Mucosa of gallbladder (tissue), 1 donor: ENCODE measurements around the gene RBCK1. TPM values are rescaled to one million over a fixed set of nuclear protein-coding genes. Genes with fewer than 3 reads are reported as not detected.
"Not testable (repeated sequence)": the region's sequence is repeated elsewhere in the genome, so short reads cannot be mapped to it uniquely, and the experiment has no call there.

ENCODE experiments used
- DNase-seq: peaks from one replicate; pipeline ENCODE4 v3.0.0-alpha.2; 2020; ENCODE audit warnings: low spot score
- total RNA-seq: library from RNA; stranded (reverse); gene quantifications from one replicate; pipeline ENCODE4 v1.2.1, GENCODE V29; 2021
- donor health status: DM: no; HTN: no; CAD: no.

Gene RBCK1
- total RNA-seq, 1 donor from 2014 or later: 133 TPM

GRCh38 chr20:472889-473292 lies 64.8 kb downstream of the RBCK1 start:
- no peak for DNase-seq

GRCh38 chr20:474581-474980 lies 66.5 kb downstream of the RBCK1 start:
- DNase-seq: no peak

- DNase-seq: no peak
Observed at GRCh38 chr20:475463-476357, 67.6 kb downstream of the RBCK1 start.

DNA sequence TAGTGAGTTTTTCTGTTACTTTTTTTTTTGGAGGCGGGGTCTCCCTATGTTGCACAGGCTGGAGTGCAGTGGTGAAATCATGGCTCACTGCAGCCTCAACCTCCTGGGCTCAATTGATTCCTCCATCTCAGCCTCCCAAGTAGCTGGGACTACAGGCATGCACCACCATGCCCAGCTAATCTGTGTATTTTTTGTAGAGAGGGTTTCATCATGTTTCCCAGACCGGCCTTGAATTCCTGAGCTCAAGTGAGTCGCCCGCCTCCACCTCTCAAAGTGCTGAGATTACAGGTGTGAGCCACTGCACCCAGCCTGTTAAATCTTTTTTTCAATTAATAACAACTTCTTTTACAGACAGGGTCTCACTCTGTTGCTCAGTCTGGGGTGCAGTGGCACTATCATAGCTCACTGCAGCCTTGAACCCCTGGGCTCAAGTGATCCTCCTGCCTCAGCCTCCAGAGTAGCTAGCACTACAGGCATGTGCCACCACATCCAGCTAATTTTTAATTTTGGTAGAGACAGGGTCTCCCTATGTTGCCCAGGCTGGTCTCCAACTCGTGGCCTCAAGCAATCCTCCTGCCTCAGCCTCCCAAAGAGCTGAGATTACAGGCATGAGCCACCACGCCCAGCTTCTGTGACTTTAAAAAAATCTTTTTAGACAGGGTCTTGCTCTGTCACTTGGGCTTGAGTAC lies 68.6 kb downstream of the RBCK1 start:
- not testable (repeated sequence) for DNase-seq

DNA sequence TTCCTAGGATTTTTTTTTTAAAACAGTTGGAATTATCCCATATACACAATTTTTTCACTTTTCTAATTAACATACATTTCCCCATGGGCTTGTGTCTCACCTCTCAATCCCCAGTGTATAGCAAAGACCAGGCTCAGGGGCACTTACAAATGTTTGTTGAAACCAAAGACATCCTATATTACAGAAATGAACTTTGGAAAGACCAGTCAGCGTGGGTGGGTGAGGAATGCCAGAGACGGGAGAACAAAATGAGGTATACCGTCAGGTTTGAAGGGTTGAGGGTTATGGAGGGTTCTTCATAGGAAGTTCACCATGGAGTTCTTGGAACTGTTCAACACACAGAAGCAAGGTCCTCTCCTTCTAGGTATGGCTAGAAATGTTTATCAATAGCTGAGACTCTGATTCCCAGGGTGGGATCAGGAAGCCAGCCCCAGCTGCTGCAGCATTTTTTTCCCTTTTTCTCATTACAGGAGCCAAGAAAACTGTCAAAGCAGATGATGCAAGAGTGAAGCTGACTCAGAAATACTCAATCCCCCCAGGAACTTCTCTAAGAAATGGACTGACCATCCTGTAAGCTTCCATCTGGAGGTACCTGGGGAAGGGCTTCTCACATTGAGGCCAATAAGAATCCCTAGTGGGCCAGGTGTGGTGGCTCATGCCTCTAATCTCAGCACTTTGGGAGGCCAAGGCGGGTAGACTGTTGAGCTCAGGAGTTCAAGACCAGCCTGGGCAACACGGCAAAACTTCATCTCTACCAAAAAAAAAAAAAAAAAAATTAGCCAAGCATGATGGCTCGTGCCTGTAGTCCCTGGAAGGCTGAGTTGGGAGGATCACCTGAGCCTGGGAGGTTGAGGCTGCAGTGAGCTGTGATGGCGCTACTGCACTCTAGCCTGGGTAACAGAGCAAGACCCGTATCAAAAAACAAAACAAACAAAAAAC lies 70.2 kb downstream of the RBCK1 start:
- no peak for DNase-seq

DNA sequence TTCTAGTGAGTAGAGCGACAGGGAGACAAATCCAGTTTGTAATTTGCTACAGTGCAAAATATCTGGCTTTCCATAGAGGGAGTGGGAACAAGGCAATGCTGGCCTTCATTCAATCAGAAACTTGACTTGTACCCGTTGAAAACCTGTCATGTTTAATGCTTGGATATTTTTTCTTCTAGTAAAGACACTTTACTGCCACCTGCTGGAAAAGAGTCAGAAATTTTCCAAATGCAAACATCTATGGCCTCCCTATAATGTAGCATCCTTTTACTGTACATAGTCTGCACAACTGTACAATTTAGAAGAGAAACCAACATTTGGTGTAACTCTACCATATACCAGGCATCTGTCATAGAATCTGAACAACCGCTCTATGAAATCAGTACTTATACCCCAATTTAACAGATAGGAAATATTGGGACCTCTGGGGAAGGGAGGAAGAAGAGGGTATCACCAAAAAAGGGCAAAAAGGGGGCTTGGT lies 70.9 kb downstream of the RBCK1 start:
- DNase-seq: peak; percentile 23

DNA sequence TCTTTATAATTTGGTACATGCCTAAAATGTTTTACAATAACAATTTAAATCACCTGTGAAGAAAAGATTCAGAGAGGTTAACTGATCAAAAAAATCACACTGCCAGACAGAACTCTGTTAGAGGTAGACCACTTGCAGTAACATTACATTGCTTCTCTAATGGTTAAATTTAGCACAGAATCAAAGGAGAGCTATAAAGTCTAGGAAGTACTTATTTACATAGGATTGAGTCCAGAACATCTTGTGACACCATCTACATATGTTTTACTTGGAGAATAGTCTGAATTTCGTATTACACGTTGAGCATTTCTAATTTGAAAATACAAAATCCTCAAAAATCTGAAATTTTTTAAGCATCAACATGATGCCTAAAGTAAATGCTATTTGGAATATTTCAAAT lies 71.4 kb downstream of the RBCK1 start:
- no peak for DNase-seq

GRCh38 chr20:480044-480443 lies 71.9 kb downstream of the RBCK1 start:
- DNase-seq: no peak

DNA sequence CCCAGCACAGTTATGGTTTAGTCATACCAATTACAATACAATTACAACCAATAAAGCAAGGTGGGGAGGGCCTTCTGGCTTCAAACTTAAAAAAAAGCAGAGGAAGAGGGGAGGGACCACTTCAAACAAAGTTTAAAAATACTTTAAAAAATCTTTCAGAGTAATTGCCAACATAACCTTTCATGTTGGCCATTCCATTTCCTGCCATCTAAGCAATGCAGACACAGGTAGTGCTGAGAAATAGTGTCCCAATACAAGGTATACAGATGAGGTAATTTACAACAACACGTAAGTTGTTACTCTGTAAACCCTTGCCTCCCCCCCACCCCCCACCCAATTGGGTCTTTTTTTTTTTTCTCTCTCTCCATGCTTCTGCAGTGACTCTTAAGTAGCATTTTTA lies 73.1 kb downstream of the RBCK1 start:
- no peak for DNase-seq

Other genes starting within 250 kb of the RBCK1 start
- not detected for gene DEFB128, start 218.6 kb upstream of the RBCK1 start, total RNA-seq
- not detected for gene DEFB129, start 181.0 kb upstream of the RBCK1 start, total RNA-seq
- not detected for gene DEFB132, start 150.6 kb upstream of the RBCK1 start, total RNA-seq
- 10.6 TPM for gene C20orf96, start 117.5 kb upstream of the RBCK1 start, total RNA-seq
- gene ZCCHC3, start 110.7 kb upstream of the RBCK1 start, total RNA-seq: 16.7 TPM
- 17.5 TPM for gene SOX12, start 82.7 kb upstream of the RBCK1 start, total RNA-seq
- 30.5 TPM for gene NRSN2, start 61.2 kb upstream of the RBCK1 start, total RNA-seq
- gene TRIB3, start 27.5 kb upstream of the RBCK1 start, total RNA-seq: 13.6 TPM
- gene TBC1D20, start 54.2 kb downstream of the RBCK1 start, total RNA-seq: 36.9 TPM
- gene CSNK2A1, start 135.5 kb downstream of the RBCK1 start, total RNA-seq: 91.6 TPM
- 0.37 TPM for gene TCF15, start 202.0 kb downstream of the RBCK1 start, total RNA-seq
- gene SRXN1, start 244.9 kb downstream of the RBCK1 start, total RNA-seq: 18.5 TPM